ENCODE data around the gene ATF7.

DNA sequence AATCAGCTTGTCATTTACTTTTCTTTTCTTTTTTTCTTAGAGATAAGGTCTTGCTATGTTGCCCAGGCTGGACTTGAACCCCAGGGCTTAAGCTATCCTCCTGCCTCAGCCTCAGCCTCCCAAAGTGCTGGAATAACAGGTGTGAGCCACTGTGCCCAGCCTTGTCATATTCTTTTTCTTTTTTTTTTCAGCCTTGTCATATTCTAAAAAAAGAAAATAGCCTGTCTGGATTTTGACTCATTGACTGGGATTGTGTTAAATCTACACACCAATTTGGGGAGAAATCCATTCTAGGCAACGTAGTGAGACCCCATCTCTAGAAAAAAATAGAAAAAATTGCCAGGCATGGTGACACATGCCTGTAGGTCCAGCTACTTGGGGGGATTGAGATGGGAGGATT, 25.6 kb upstream of the ATF7 start:
- TF ChIP-seq POLR2A (IDR thresholded peaks at IDR 0.05; ENCODE audit: low read depth, low read length) (no peak), MYC (IDR thresholded peaks at IDR 0.05; ENCODE audit: low read depth, low read length) (no peak), JUN (IDR thresholded peaks at IDR 0.05; ENCODE audit: borderline replicate concordance, insufficient read depth, insufficient read length, low read depth) (no peak), GATA2 (IDR thresholded peaks at IDR 0.05; ENCODE audit: insufficient read depth, insufficient read length, low read depth, low read length) (no peak), POLR2AphosphoS5 (IDR thresholded peaks at IDR 0.05; ENCODE audit: insufficient read depth, low read depth, low read length) (no peak)
- TF ChIP-seq, protein P1, sequence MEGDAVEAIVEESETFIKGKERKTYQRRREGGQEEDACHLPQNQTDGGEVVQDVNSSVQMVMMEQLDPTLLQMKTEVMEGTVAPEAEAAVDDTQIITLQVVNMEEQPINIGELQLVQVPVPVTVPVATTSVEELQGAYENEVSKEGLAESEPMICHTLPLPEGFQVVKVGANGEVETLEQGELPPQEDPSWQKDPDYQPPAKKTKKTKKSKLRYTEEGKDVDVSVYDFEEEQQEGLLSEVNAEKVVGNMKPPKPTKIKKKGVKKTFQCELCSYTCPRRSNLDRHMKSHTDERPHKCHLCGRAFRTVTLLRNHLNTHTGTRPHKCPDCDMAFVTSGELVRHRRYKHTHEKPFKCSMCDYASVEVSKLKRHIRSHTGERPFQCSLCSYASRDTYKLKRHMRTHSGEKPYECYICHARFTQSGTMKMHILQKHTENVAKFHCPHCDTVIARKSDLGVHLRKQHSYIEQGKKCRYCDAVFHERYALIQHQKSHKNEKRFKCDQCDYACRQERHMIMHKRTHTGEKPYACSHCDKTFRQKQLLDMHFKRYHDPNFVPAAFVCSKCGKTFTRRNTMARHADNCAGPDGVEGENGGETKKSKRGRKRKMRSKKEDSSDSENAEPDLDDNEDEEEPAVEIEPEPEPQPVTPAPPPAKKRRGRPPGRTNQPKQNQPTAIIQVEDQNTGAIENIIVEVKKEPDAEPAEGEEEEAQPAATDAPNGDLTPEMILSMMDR (IDR thresholded peaks at IDR 0.05; ENCODE audit: extremely low read depth in 1 of 2, insufficient read depth in 1 of 2, low read depth in 1 of 2, low read length in 2 of 2) = no peak
